Adrenal gland (tissue), 12 donors: ENCODE results near the gene LRRTM4. TPM values are rescaled to one million over a fixed set of nuclear protein-coding genes. Genes with fewer than 3 reads are reported as not detected.

Experiments
- DNase-seq, 7 donors: peaks; one replicate each; pipeline ENCODE4 v3.0.0-alpha.2; 2019 to 2020
- H3K27ac ChIP-seq, 5 donors: fragments of 200-600 bp; sonication (generic) in 4 of 5; 1 replicate in 3 of 5; 2 replicates in 2 of 5; pipeline versions ENCODE4 v1.5.1 to v1.8.0; 2016 to 2020; ENCODE audit warnings: mild to moderate bottlenecking in 1 of 5
- H3K27me3 ChIP-seq: fragments of 200-600 bp; 2 replicates; pipeline ENCODE4 v1.8.0; 2021
- H3K36me3 ChIP-seq, 2 donors: fragments of 200-600 bp; replicated peaks in 1 of 2; 1 replicate in 1 of 2; 2 replicates in 1 of 2; pipeline versions ENCODE4 v1.5.1 to v1.8.0; 2018 to 2022
- H3K4me1 ChIP-seq, 2 donors: fragments of 200-600 bp; replicated peaks in 1 of 2; 1 replicate in 1 of 2; 2 replicates in 1 of 2; pipeline versions ENCODE4 v1.5.1 to v1.8.0; 2018 to 2021
- H3K4me3 ChIP-seq, 4 donors: fragments of 200-600 bp; sonication (generic) in 3 of 4; one replicate each; pipeline ENCODE4 v1.5.1; 2016 to 2018
- H3K9me3 ChIP-seq, 3 donors: fragments of 200-600 bp; sonication (generic) in 1 of 3; replicated peaks in 1 of 3; 1 replicate in 2 of 3; 2 replicates in 1 of 3; pipeline versions ENCODE4 v1.5.1 to v1.8.0; 2016 to 2021
- CTCF ChIP-seq, 6 experiments: fragments of 450-650 bp in 4 of 6; fragments of 200-600 bp in 2 of 6; sonication (generic) in 1 of 6; IDR thresholded peaks; 1 replicate in 5 of 6; 2 replicates in 1 of 6; pipeline versions ENCODE4 v1.5.1 to v1.8.0; 2016 to 2021; ENCODE audit warnings: antibody characterized with exemption in 6 of 6, mild to moderate bottlenecking in 2 of 6, moderate library complexity in 1 of 6
- POLR2A ChIP-seq, 2 donors: fragments of 450-650 bp; IDR thresholded peaks; one replicate each; pipeline ENCODE4 v1.6.1; 2017; ENCODE audit warnings: antibody characterized with exemption in 2 of 2, mild to moderate bottlenecking in 2 of 2, moderate library complexity in 1 of 2
- WGBS, 4 donors: extraction: QIAGEN DNeasy Blood & Tissue Kit in 2 of 4; methylation state at CpG; one replicate each; pipeline versions ENCODE4 v1.1.5 to v1.1.7; 2013 to 2017; 5-methylcytosine and 5-hydroxymethylcytosine counted together
- intact Hi-C, 2 donors: fragments of 100-400 bp; cut with DNase I; formaldehyde crosslinking; loops; one replicate each; pipeline versions ENCODE4 v1.14.1 to v1.15.0; 2022 to 2023
- polyA plus RNA-seq, 3 donors: library from polyadenylated mRNA; stranded (reverse); fragments of 200-250 nt in 2 of 3; fragments of 350-450 nt in 1 of 3; fragmentation: Illumina TruSeq in 1 of 3; extraction: RNeasy Lipid Tissue Mini Kit (QIAGEN cat#74804) in 1 of 3; gene quantifications; one replicate each; pipeline ENCODE4 v1.2.3, GENCODE V29; 2013 to 2014
- total RNA-seq, 9 donors: library from RNA; depleted of rRNA in 4 of 9; stranded (reverse); fragments of >200 nt in 4 of 9; fragments of 120-200 nt in 1 of 9; fragmentation: NEBNext Ultra II Directional in 1 of 9; extraction: Animal tissue kit (Norgen Biotek cat#: 25700) in 1 of 9; gene quantifications; one replicate each; pipeline versions ENCODE4 v1.1.0 to v1.2.4, GENCODE V29; 2013 to 2023
- donor health status: healthy with polysubstance abuse.
- donor health status: Bipolar disorder and iron deficiency.
- donor health status: DM: yes; HTN: yes; CAD: no.
- donor health status: DM: no; HTN: no; CAD: no.
- donor health status: DM: no; HTN: no; CAD: no.
- donor health status: DM: yes; HTN: yes; CAD: no.

Gene LRRTM4
- total and polyA plus RNA-seq, 12 donors: 0.07 to 0.67 (median 0.43) TPM; not detected in 4

GRCh38 chr2:77085561-77085960, 436.6 kb downstream of the LRRTM4 start:
- no peaks in the 10 kb centered on the region for H3K36me3 ChIP-seq
- TF ChIP-seq CTCF (IDR thresholded peaks at IDR 0.05): no peak
- no peak for TF ChIP-seq POLR2A (IDR thresholded peaks at IDR 0.05)
- WGBS, 4 donors: 80 to 87% (median 85%) methylated on average over 3 of the region's 3 CpGs
- H3K27me3 ChIP-seq: no peaks in the 10 kb centered on the region
- intact Hi-C loops: no loop called here
- no peaks in the 10 kb centered on the region for H3K4me1 ChIP-seq
- DNase-seq: no peak
- H3K9me3 ChIP-seq: no peaks in the 10 kb centered on the region
- H3K4me3 ChIP-seq: no peak overlapping the region
- H3K27ac ChIP-seq: no peak overlapping the region

- H3K9me3 ChIP-seq: no peaks in the 10 kb centered on the region
- intact Hi-C loops: no loop called here
- 78 to 87% (median 80%) methylated on average over 2 of the region's 2 CpGs for WGBS, 4 donors
- DNase-seq: no peak
- no peak overlapping the region for H3K4me3 ChIP-seq
- no peak overlapping the region for H3K27ac ChIP-seq
- no peaks in the 10 kb centered on the region for H3K4me1 ChIP-seq
- TF ChIP-seq POLR2A (IDR thresholded peaks at IDR 0.05): no peak
- no peak for TF ChIP-seq CTCF (IDR thresholded peaks at IDR 0.05)
- no peaks in the 10 kb centered on the region for H3K36me3 ChIP-seq
- no peaks in the 10 kb centered on the region for H3K27me3 ChIP-seq
Measured at GRCh38 chr2:77081597-77081996, 440.6 kb downstream of the LRRTM4 start.

- TF ChIP-seq POLR2A (IDR thresholded peaks at IDR 0.05): no peak
- TF ChIP-seq CTCF (IDR thresholded peaks at IDR 0.05): no peak
Measured at GRCh38 chr2:77064324-77064723, 457.9 kb downstream of the LRRTM4 start.

GRCh38 chr2:77054938-77055337, 467.2 kb downstream of the LRRTM4 start:
- TF ChIP-seq CTCF (IDR thresholded peaks at IDR 0.05) (no peak), POLR2A (IDR thresholded peaks at IDR 0.05) (no peak)
- intact Hi-C loops: no loop called here
- peak in 1 of 7 donors; percentile 0 for DNase-seq
- Histone ChIP-seq H3K36me3 (no peaks in the 10 kb centered on the region), H3K27ac (no peak overlapping the region), H3K4me1 (no peaks in the 10 kb centered on the region), H3K9me3 (no peaks in the 10 kb centered on the region), H3K4me3 (no peak overlapping the region), H3K27me3 (no peaks in the 10 kb centered on the region)
- 52 to 67% (median 55%) methylated on average over 2 of the region's 2 CpGs for WGBS, 4 donors

More at GRCh38 chr2:77064324-77064723, 457.9 kb downstream of the LRRTM4 start:
- WGBS, 4 donors: 47 to 59% (median 54%) methylated on average over 1 of the region's 1 CpG
- intact Hi-C loops: no loop called here
- no peak for DNase-seq
- Histone ChIP-seq H3K36me3 (no peaks in the 10 kb centered on the region), H3K4me1 (no peaks in the 10 kb centered on the region), H3K9me3 (peaks cover 0 to 6% (median 0%) of the 10 kb centered on the region in 3 donors), H3K4me3 (no peak overlapping the region), H3K27me3 (no peaks in the 10 kb centered on the region), H3K27ac (no peak overlapping the region)
